ENCODE data around the gene VWA1.
"Not testable (repeated sequence)": the region's sequence is repeated elsewhere in the genome, so short reads cannot be mapped to it uniquely, and the experiment has no call there.

GRCh38 chr1:1412311-1412902 is 23.1 kb upstream of the VWA1 start:
- TF ChIP-seq, protein P1, sequence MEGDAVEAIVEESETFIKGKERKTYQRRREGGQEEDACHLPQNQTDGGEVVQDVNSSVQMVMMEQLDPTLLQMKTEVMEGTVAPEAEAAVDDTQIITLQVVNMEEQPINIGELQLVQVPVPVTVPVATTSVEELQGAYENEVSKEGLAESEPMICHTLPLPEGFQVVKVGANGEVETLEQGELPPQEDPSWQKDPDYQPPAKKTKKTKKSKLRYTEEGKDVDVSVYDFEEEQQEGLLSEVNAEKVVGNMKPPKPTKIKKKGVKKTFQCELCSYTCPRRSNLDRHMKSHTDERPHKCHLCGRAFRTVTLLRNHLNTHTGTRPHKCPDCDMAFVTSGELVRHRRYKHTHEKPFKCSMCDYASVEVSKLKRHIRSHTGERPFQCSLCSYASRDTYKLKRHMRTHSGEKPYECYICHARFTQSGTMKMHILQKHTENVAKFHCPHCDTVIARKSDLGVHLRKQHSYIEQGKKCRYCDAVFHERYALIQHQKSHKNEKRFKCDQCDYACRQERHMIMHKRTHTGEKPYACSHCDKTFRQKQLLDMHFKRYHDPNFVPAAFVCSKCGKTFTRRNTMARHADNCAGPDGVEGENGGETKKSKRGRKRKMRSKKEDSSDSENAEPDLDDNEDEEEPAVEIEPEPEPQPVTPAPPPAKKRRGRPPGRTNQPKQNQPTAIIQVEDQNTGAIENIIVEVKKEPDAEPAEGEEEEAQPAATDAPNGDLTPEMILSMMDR (IDR thresholded peaks at IDR 0.05): not testable (repeated sequence)
- not testable (repeated sequence) for TF ChIP-seq EP300 (IDR thresholded peaks at IDR 0.05)

All from suprapubic skin (tissue), 3 donors.